GM15510 (cell line): ENCODE data around the gene GLP2R.

Experiments used
- POLR2A ChIP-seq: IDR thresholded peaks from 3 replicates; pipeline ENCODE4 v1.6.1; 2011; ENCODE audit warnings: borderline replicate concordance; ENCODE audit not compliant: insufficient read length; ENCODE audit errors: extremely low read depth

Gene GLP2R

DNA sequence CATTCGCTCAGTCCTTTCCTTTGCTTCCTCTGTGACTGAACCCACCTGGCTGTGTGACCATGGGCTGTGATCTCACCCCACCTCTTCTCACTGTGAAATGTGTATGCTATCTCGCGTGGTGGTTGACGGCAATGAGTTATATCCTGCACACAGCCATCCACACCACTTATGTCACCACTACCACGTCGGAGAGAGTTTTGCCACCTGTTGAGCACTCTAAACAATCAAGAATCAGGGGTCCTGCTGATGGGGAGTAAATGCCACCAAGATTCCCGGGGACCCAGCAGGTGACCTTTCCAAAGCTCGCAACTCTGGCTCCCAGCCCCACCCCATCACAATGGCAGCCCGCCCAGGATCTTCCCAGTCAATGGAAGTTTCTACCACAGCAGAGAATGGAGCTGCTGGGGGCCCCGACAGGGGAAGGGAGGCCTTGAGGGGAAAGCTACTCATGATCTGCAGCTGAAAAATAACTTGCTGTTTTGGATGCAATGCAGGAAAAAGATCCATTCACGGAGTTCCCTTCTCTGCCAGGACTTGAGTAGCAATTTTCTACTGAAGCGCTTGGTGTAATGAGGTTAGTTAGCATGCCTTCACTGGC, 105.5 kb downstream of the GLP2R start:
- TF ChIP-seq POLR2A: no peak

DNA sequence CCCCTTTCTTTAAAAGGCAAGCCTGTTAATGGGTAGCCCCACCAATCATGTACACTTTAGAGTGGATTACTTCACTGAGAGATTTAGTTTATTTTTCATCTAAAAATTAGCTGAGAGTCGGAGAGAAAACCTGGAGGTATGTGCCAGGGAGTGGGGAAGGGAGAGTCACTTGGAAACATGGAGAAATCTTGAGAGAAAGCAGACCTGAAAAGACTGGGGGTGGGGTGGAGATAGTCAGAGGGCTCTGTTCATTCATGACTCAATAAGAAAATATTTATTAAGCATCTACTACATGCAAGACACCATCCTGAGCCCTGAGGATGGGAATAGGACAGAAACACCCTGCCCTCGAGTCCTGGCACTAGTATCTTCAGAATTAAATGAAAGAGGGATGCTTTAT, 106.8 kb downstream of the GLP2R start:
- no peak for TF ChIP-seq POLR2A

DNA sequence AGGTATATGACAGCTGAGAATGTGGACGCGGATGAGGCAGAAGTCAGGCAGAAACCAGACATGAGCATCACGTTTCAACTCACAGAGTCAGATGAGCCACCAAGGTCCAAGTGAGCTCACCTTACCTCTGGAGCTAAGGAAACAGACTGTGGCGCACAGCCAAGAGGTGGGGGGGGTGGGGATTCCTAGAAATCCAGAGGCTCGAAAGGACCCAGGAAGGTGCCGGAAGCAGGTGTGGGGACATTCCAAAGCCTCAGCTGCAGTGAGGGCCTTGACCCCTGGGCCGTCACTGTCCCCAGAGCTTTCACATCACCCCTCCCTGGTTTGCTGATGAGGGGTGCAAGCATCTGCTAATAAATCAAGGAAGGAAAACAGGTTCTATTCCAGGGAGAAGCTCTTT, 108.6 kb downstream of the GLP2R start:
- no peak for TF ChIP-seq POLR2A

DNA sequence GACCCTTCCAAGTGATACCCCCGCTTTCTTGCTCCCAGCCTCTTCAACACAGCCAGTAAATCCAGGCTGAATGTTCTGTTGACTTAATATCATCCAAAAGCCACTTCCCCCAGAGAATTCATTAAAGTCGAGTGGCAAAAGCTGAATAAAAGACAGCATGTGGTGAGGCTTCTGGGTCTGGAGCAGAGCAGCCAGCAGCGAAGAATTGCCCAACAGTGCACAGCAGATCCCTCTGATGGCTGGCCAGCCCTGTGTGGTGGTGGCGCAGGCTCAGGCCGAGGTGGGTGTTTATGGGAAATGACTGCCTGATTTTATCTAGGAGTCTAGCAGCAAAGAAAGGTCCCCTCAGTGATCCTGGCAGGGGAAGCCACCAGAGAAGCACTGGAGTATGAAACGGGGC, 109.7 kb downstream of the GLP2R start:
- no peak for TF ChIP-seq POLR2A

DNA sequence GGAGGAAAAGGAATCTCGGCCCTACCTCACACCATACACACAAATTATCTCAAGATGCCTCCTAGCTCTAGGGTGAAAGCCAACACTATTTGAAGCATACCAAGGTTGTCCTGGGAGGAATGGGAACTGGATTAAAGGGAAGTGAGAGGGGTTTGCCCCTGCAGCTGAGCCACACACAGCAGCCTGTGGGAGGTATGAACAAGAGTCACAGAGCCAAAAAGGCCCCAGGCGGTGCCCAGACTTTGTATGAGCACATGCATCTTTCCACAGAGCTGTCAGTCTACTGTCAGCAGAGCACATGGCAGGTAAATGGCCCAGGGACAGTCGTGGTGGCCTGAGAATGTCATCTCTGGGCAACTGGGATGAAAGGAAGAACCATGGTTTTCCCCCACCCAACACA, 110.4 kb downstream of the GLP2R start:
- no peak for TF ChIP-seq POLR2A

DNA sequence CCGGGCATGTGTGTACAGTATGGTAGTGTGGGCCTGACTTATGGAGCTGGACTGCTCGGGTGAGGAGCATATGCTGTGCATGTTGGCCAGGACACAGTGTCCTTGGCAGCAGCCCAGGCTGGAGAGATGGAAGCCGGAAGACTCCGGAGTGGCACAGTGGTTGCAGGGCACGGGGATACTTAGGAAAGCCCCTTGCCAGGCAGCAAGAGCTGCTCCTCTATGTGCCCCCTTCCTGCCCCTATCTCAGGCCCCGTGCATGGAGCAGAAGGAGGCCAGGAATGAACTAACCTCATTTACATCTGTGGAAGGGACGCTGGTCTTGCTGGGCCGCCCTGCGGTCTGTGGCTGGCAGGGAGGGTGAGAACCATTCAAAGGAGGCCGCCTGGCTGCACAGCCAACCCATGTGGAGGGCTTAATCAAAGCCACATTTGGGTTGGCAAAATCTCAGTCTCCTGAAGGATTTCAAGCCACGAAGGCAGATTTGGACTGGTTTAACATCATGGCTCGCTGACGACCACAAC, 111.6 kb downstream of the GLP2R start:
- TF ChIP-seq POLR2A: no peak

DNA sequence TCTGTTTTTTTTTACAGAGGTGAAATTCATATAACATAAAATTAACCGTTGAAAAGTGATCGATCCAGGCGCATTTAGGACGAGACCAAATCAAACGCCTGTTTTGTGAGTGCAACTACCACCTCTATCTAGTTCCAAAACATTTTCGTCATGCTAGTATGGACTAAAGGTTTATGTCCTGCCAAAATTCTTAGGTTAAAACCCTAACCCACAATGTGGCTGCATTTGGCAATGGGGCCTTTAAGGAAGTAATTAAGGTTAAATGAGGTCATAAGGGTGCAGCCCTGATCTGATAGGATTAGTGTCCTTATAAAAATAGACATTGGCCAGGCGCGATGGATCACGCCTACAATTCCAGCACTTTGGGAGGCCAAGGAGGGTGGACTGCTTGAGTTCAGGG, 112.2 kb downstream of the GLP2R start:
- no peak for TF ChIP-seq POLR2A

DNA sequence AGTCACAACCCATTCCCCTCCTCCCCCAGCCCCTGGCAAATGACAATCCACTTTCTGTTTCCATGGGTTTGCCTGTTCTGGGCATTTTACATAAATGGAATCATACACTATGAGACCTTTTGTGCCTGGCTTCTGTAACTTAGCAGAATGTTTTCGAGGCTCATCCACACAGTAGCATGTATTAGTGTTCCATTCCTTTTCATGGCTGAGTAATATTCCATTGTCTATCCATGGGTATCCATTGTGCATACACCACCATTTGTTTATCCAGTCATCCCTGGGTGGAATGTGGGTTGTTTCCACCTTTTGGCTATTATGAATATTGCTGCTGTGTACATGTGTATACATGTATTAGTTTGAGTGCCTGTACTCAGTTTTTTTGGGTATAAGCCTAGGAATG, 113.0 kb downstream of the GLP2R start:
- TF ChIP-seq POLR2A: no peak

DNA sequence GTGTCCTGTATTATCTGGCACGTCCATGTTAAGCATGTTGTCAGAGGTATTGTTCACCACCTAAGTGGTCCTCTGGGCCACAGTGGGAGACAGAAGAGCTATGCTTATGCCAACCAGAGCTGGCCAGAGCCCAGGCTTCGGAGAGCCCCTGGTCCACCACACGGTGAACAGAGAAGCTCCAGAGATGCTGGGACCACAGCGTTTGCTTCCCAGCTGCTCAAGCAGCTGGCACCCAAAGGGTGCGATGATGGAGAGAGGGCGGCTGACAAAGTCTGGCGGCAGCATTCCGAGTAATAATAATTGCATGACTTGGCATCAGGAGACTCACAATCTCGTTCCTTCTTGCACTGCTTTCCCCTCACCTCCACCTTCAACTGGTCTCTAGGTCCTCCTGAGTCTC, 115.1 kb downstream of the GLP2R start:
- TF ChIP-seq POLR2A: no peak

DNA sequence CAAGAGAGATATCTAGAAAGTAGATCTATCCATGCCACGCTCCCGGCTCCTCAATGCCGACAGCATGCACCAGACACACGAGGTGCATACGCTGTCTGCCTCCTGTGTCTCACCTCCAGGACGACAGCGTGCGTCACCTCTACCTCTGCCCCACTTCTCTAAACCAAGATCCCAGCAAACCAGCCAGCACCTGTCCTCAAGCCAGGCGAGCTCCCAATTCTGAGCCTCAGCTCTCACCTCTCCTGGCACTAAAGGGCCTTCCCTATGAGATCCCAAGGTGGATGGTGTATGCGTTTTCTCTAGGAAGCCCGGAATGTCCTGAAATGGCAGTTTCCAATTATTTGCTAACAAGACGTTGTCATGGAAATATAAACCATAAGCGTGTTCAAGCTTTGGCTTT, 115.6 kb downstream of the GLP2R start:
- no peak for TF ChIP-seq POLR2A
